ENCODE results near the gene RGL4.
"Not testable (repeated sequence)": the region's sequence is repeated elsewhere in the genome, so short reads cannot be mapped to it uniquely, and the experiment has no call there.

The RGL4 gene

DNA sequence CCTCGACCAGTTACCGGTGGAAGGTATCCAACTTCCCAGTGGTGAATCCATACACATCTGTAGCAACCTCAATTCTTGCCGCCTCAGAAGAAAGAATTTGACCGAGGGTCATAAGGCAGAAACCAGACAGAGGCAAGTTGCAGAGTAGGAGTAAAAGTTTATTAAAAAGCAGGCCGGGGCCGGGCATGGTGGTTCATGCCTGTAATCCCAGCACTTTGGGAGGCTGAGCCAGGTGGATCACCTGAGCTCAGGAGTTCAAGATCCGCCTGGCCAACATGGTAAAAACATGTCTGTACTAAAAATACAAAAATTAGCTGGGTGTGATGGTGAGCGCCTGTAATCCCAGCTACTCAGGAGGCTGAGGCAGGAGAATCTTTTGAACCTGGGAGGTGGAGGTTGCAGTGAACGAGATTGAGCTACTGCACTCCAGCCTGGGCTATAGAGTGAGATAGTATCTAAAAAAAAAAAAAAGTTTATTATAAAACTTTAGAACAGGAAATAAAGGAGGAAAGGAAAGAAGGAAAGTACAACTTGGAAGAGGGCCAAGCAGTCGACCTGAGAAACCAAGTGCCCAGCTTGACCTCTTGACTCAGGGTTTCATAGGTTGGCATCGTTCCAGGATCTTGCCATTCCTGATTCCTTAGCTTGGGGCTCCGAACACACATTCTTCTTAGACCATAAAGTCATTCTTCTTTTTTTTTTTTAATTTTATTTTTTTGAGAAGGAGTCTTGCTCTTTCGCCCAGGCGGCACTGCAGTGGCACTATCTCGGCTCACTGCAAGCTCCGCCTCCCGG, 27.8 kb downstream of the RGL4 start:
- H3K4me3 ChIP-seq: no peak overlapping the region
- no peak overlapping the region for H3K27ac ChIP-seq

- H3K27ac ChIP-seq: no peak overlapping the region
- no peak overlapping the region for H3K4me3 ChIP-seq
Observed at GRCh38 chr22:23720855-23721254, 30.0 kb downstream of the RGL4 start.

GRCh38 chr22:23722160-23722559, 31.3 kb downstream of the RGL4 start:
- H3K4me3 ChIP-seq: no peak overlapping the region
- H3K27ac ChIP-seq: no peak overlapping the region

DNA sequence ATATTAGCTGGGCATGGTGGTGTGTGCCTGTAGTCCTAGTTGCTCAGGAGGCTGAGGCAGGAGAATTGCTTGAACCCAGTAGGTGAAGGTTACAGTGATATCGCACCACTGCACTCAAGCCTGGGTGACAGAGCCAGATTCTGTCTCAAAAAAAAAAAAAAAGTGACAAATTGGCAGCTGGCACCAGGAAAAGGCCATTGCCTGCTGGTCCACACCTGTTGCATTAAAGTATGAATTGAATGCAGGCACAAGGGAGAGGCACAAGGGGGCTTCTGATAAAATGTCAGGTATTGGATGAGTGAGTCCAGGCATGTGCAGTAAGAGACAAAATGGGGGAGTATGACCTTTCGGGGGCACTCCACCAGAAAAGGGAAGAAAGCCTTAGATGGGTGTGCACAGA, 31.9 kb downstream of the RGL4 start:
- no peak overlapping the region for H3K27ac ChIP-seq
- no peak overlapping the region for H3K4me3 ChIP-seq

DNA sequence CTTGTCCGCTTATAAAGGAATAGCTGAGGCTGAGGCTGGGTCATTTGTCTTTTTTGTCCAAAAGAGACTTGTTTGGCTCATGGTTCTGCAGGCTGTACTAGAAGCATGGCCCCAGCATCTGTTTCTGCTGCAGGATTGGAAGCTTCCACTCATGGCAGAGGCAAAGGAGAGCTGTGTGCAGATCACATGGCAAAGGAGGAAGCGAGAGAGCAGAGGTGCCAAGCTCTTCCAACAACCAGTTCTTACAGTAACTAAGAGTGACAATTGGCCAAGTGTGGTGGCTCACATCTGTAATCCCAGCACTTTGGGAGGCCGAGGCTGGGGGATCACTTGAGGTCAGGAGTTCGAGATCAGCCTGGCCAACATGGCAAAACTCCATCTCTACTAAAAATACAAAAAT, 37.3 kb downstream of the RGL4 start:
- not testable (repeated sequence) for H3K4me3 ChIP-seq, H3K27ac ChIP-seq

GRCh38 chr22:23737696-23738095, 46.9 kb downstream of the RGL4 start:
- no peak overlapping the region for H3K27ac ChIP-seq

GRCh38 chr22:23742505-23743264, 51.9 kb downstream of the RGL4 start:
- Histone ChIP-seq H3K4me3 (no peak overlapping the region), H3K27ac (peak overlapping the region in 1 of 21 experiments; percentile 23)

More at GRCh38 chr22:23737696-23738095, 46.9 kb downstream of the RGL4 start:
- no peak overlapping the region for H3K4me3 ChIP-seq

GRCh38 chr22:23743303-23743705, 52.5 kb downstream of the RGL4 start:
- no peak overlapping the region for H3K4me3 ChIP-seq

DNA sequence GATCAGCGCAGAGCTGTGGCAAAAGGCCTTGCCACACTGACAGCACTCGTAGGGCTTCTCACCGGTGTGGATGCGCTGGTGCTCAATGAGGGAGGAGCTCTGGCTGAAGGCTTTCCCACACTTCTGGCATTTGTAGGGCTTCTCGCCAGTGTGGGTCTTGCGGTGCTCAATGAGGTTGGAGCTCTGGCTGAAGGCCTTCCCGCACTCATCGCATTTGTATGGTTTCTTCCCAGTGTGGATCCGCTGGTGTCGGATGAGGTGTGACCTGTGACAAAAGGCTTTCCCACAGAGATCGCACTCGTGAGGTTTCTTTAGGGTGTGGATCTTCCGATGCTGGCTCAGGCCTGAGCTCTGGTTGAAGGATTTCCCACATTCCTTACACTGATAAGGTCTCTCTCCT, 53.2 kb downstream of the RGL4 start:
- Histone ChIP-seq H3K27ac (no peak overlapping the region), H3K4me3 (no peak overlapping the region)

More at GRCh38 chr22:23743303-23743705, 52.5 kb downstream of the RGL4 start:
- H3K27ac ChIP-seq: no peak overlapping the region

- H3K4me3 ChIP-seq: no peak overlapping the region
- no peak overlapping the region for H3K27ac ChIP-seq
Observed at GRCh38 chr22:23744485-23744884, 53.7 kb downstream of the RGL4 start.

GRCh38 chr22:23745791-23746190, 55.0 kb downstream of the RGL4 start:
- no peak overlapping the region for H3K4me3 ChIP-seq
- no peak overlapping the region for H3K27ac ChIP-seq
